ENCODE measurements around the gene RYR2.

- TF ChIP-seq CTCF (IDR thresholded peaks at IDR 0.05): no peak
- TF ChIP-seq POLR2A (IDR thresholded peaks at IDR 0.05): no peak
Measured at GRCh38 chr1:237166593-237167101, 124.7 kb downstream of the RYR2 start.
